Measurements from ENCODE around the gene CASP3.
"Not testable (repeated sequence)": the region's sequence is repeated elsewhere in the genome, so short reads cannot be mapped to it uniquely, and the experiment has no call there.

CASP3 gene

DNA sequence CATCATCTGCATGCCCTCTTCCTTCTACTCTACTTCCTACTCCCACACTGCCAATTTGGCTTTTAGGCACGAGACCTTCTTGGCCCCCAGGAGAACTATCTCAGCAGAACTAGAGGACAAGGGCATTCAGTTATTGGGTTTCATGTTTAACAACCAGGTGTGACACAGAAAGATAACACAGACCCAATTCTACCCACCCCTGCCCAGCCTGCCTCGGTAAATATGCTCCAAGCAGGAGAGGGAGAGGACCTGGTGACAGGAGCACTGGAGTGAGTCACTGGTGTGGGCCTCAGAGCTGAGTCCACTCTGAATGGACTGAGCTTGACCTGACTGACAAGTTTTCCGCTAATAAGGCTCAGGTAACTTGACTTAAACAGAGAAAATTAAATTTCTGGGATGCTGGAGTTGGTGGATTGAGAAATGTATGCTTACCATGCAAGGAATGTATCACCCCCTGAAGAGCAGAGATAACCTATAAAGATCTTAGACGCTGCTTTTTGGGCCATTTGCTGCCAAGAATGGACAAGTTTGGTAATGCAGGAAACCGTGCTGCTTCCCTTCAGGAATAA is 52.5 kb downstream of the CASP3 start:
- DNase-seq (ENCODE audit: low read depth in 2 of 2) = no peak

DNA sequence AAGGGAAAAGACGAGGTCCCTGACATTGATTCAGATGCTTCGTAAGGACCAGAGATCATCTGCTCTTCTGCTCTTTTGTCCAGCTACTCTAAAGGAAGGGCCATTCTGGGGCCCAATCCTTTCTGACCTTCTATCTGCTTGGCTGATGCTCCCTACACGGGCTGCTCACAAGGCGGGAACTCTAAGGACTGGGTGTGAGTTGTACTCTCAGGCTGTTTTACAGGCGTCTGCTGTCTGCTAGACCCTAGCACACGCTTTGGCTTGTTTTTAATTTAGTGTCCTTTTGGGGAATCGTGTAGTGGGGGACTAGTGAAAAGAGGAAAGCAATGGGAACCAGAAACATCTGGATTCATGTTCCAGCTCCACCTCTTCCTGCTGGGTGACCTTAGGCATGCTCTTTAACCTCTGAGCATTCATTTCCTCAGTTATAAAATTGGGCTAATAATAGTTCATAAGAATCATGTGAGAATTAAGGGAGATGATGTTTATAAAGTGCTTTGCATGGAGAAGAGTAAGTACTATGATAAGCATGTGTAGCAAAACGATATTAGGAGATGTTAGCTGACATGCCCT is 53.1 kb downstream of the CASP3 start:
- DNase-seq (ENCODE audit: low read depth in 2 of 2) = no peak

DNA sequence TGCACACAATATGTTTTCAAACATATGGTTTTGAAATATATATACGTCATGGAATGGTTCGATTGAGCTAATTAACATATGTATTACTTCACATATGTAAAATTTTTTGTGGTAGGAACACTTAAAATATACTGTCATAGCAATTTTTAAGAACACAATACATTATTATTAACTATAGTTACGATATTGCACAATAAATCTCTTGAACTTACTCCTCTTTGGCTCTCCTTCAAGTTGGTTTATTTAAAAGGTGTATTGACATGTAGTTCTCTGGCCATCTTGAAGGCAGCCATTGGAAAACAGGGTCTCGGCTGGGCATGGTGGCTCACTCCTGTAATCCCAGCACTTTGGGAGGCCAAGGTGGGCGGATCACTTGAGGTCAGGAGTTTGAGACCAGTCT is 53.8 kb downstream of the CASP3 start:
- no peak for DNase-seq (ENCODE audit: low read depth in 2 of 2)

DNA sequence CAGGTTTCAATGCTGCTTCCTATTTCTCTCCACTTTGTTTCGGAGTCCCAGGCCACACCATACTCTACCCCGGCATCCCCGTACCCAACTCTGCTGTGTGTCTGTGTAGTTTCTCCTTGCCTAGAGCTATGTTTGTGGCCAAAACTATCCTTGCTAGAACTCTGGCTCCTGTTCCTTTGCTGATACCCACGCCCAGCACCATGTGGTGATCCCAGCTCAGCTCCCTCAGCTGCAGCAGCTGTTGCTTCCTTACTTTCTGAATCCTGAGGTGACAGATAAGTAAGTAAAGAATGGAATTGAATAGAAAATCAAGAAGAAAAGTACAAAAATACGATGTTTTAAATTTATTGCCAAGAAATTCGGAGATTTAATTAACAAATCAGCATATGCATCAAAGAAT is 55.8 kb downstream of the CASP3 start:
- no peak for DNase-seq (ENCODE audit: low read depth in 2 of 2)

DNA sequence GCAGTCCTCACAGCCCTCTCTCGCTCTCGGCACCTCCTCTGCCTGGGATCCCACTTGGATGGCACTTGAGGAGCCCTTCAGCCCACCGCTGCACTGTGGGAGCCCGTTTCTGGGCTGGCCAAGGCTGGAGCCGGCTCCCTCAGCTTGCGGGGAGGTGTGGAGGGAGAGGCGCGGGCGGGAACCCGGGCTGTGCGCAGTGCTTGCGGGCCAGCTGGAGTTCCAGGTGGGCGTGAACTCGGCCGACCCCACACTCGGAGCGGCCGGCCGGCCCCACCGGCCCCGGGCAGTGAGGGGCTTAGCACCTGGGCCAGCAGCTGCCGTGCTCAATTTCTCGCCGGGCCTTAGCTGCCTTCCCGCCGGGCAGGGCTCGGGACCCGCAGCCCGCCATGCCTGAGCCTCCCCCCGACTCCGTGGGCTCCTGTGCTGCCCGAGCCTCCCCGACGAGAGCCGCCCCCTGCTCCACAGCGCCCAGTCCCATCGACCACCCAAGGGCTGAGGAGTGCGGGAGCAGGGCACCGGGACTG is 57.4 kb downstream of the CASP3 start:
- DNase-seq (ENCODE audit: low read depth in 2 of 2) = not testable (repeated sequence)

DNA sequence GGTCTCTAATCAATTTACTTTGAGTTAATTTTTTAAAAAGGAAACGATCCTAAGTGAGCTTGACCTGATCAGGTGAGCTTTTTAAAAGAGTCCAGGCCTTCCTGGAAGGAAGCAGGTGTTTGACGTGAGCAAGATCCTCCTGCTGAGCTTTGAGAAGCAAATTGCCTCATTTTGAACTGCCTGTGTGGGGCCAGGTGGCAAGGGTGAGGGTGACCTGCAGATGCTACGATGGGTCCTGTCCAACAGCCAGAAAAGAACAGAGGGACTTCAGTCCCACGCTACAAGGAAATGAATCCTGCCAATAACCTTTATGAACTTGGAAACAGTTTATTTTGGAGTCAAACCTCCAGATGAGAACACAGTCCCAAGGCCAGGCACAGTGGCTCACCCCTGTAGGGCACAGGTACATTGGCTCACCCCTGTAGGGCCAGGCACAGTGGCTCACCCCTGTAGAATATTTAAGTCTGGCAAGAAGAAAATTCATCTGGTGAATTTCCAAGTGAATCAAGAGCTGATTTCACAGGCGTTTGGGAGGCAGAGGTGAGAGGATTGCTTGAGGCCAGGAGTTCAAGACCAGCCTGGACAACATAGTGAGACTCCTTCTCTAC is 58.1 kb downstream of the CASP3 start:
- no peak for DNase-seq (ENCODE audit: low read depth in 2 of 2)

DNA sequence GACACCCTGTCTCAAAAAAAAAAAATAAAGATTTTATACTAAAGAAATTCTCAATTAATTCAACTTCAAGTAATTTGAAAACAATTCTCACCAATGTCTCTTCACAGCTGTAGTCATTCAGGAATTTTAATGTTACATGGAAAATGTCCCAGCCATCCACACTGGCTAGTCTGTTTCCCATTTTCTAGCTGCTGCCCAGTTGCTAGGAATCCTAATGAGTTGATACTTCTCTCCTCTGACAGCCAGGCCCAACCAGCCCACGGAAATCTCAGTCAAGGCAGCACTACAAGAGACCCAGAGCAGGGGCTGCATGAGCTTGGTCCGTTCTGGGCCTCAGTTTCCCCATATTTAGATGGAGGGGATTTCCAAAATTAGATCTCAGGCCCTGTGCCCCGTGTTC is 59.1 kb downstream of the CASP3 start:
- no peak for DNase-seq (ENCODE audit: low read depth in 2 of 2)

DNA sequence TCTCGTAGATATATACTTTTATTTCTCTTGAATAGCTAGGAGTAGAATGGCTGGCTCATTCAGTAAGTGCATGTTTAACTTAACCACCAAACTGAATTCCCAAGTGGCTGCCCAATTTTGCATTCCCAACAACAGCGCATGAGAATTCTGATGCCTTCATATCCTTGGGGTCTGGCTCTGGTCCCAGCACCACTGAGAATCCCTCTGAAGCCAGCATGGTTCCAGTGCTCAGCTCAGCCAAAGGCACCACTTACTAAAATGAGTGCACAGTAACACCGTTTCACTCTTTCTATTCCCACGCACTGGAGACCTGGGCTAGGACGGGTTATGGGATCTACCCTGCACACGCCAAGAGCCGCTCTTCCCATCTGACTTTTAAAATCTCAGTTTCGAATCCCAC is 60.4 kb downstream of the CASP3 start:
- no peak for DNase-seq (ENCODE audit: low read depth in 2 of 2)

DNA sequence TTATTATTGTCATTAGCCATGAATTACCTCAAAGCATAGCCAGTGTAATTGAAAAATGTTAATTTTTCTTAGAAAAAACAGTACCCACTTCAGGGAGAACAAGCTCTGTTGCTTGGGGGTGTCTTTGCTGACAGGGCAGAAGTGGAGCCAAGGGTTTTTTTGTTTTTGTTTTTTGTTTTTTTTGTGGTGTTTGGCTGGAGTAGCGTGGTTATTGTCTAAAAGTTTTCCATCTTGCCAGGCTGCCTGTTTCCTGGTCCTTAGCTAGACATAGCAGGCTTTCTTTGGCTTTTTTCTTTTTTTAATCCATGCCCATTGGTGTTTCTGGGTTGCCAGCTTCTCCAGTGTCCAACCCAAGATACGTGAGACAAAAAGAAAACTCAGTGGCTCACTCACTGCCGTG is 61.5 kb downstream of the CASP3 start:
- no peak for DNase-seq (ENCODE audit: low read depth in 2 of 2)

DNA sequence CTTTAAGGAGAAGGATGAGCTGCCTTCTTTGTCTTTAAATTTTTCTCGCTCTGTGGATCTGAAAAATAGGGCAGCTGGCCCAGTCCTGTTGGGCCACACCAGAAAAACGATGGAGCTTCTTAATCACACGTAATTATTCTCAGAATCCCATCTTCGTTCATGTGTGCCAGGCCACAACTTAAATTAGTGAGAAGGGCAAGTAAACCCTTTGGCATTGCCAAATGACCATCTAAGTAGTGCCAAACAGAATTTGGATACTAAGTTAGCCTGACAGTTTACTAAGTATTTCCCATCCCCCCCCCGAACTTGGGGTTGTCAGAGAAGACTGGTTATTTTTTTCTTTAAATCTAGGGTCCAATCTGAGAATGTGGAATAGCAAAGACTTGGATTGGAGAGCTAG is 62.0 kb downstream of the CASP3 start:
- DNase-seq (ENCODE audit: low read depth in 2 of 2) = no peak

DNA sequence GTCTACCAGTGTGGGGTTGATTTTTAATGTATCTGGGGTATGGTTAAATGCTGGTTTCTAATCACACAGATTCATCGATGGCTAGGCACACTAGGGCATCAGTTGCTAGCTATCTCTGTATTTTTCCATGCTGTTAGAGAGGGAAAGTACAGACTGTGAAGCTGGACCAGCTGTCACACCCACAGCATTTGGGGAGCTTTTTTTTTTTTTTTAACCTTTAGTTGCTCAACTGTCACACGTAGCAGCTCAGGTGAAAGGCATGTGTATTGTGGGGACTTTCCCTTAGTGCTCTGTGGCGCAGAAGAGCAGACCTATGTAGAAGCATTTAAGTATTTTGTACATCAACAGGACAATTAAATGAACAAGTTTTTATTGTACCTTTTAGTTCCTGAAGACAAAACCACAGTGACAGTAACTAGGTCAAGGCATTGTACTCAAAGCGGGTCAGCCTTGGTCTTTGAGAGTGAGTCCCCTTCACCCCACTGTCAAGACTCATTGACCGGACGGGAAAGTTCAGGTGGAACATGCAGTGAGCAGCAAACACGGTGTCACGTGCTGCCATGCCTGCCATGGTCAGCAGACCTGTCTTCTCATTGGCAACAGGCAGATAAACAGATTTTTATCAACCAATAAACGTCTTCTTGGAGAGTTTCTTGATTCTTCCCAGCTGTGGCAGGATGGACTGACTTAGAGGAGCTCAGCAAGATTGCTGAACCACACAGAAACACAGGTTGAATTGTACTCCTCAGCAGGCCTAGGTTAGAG is 65.3 kb downstream of the CASP3 start:
- DNase-seq (ENCODE audit: low read depth in 2 of 2) = peak in 1 of 2 donors; percentile 7

Measured in stimulated activated CD4-positive, alpha-beta T cell treated with anti-CD3 and anti-CD28 coated beads, Interleukin-1b, Interleukin-23, amount 100 ng/mL, for 4 hours (primary cell).